Neuron (in vitro differentiated cells): Measurements from ENCODE around the gene LY86.
"Not testable (repeated sequence)": the region's sequence is repeated elsewhere in the genome, so short reads cannot be mapped to it uniquely, and the experiment has no call there.

Source experiments
- H2AFZ ChIP-seq: one replicate; pipeline ENCODE4 v1.6.1; 2013; ENCODE audit warnings: low read depth, mild to moderate bottlenecking, inconsistent platforms, low read length, moderate library complexity
- H3K27me3 ChIP-seq: one replicate; pipeline ENCODE4 v1.6.1; 2013; ENCODE audit warnings: low read length; ENCODE audit not compliant: insufficient read depth
- H3K36me3 ChIP-seq: one replicate; pipeline ENCODE4 v1.6.1; 2013; ENCODE audit warnings: low read length; ENCODE audit not compliant: insufficient read depth
- H3K4me1 ChIP-seq: one replicate; pipeline ENCODE4 v1.6.1; 2013; ENCODE audit warnings: low read length; ENCODE audit not compliant: insufficient read depth
- H3K4me3 ChIP-seq: 2 replicates; pipeline ENCODE4 v1.5.1; 2013; ENCODE audit warnings: mild to moderate bottlenecking, low read length, moderate library complexity
- H3K9me3 ChIP-seq: one replicate; pipeline ENCODE4 v1.6.1; 2013; ENCODE audit warnings: low read length

The LY86 gene

GRCh38 chr6:6593867-6594468 lies 5.4 kb downstream of the LY86 start:
- no peak overlapping the region for H3K4me3 ChIP-seq
- H2AFZ ChIP-seq = no peak overlapping the region
- H3K36me3 ChIP-seq = no peaks in the 10 kb centered on the region
- no peaks in the 10 kb centered on the region for H3K9me3 ChIP-seq
- H3K27me3 ChIP-seq = no peaks in the 10 kb centered on the region
- no peaks in the 10 kb centered on the region for H3K4me1 ChIP-seq

DNA sequence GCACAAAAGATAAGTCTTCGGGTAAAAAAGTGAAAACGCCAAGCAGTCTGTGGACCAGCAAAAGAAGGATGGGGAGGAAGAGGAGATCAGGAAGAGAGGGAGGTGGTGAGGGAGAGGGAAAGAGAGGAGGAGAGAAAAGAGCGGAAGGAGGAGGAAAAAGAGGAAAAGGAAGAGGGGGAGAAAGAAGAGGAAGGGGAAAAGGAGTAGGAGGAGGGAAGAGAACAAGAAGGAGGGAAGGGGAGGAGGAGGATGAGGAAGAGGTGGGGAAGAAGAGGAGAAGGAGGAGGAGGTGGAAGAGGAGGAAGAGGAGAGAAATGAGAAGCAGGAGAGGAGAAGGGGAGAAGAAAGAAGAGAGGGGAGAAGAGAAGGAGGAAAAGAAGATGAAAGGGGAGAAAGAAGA lies 6.5 kb downstream of the LY86 start:
- Histone ChIP-seq H3K4me3 (no peak overlapping the region), H3K9me3 (no peaks in the 10 kb centered on the region), H3K4me1 (no peaks in the 10 kb centered on the region), H3K36me3 (no peaks in the 10 kb centered on the region), H2AFZ (no peak overlapping the region), H3K27me3 (no peaks in the 10 kb centered on the region)

DNA sequence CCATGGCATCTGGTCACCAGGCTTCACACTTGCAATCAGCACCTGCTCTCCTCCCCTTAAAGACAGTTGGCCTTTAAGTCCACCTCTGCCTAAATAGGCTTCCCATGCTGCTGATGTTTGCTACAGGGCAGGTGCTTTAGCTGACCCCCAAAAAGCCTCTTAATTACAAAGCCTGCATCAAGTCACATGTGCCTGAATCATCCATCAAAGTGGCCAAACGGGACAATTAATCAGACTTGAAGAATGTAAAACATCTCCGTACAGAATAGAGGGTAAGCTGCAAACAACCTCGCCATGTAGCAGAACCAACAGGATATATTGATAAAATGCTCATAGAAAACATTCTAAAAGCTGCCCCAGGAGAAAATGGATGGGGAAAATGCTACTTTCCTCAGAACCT lies 7.4 kb downstream of the LY86 start:
- Histone ChIP-seq H2AFZ (no peak overlapping the region), H3K4me3 (no peak overlapping the region), H3K27me3 (no peaks in the 10 kb centered on the region), H3K4me1 (no peaks in the 10 kb centered on the region), H3K36me3 (no peaks in the 10 kb centered on the region), H3K9me3 (no peaks in the 10 kb centered on the region)

GRCh38 chr6:6596529-6597328 lies 8.2 kb downstream of the LY86 start:
- H3K4me1 ChIP-seq = no peaks in the 10 kb centered on the region
- no peak overlapping the region for H2AFZ ChIP-seq
- no peaks in the 10 kb centered on the region for H3K9me3 ChIP-seq
- no peak overlapping the region for H3K4me3 ChIP-seq
- H3K27me3 ChIP-seq = no peaks in the 10 kb centered on the region
- H3K36me3 ChIP-seq = no peaks in the 10 kb centered on the region

GRCh38 chr6:6597682-6598081 lies 9.2 kb downstream of the LY86 start:
- Histone ChIP-seq H3K4me1 (no peaks in the 10 kb centered on the region), H3K36me3 (no peaks in the 10 kb centered on the region), H3K4me3 (no peak overlapping the region), H3K9me3 (no peaks in the 10 kb centered on the region), H3K27me3 (no peaks in the 10 kb centered on the region), H2AFZ (no peak overlapping the region)

DNA sequence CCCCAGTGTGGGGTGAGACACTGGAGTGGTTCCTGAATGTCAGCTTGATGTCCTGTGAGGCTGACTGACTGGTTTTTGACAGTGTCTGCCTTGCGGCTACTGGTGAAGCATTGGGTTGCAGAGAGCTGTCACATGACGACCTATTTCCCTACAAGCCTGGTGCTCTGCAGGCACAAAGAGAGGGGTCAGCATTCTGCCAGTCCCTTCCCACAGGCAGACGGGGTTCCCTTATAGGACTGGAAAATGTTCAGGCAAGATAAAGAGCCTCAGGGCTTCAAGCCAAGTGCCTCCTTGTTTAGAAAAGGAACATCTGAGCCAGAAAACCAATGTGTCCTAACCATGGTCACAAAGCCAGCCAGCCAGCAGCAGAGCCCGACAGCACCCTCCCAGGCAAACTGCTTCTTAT lies 11.0 kb downstream of the LY86 start:
- Histone ChIP-seq H3K9me3 (no peaks in the 10 kb centered on the region), H3K4me1 (no peaks in the 10 kb centered on the region), H2AFZ (no peak overlapping the region), H3K4me3 (no peak overlapping the region), H3K36me3 (no peaks in the 10 kb centered on the region), H3K27me3 (no peaks in the 10 kb centered on the region)

GRCh38 chr6:6600875-6601274 lies 12.4 kb downstream of the LY86 start:
- Histone ChIP-seq H3K36me3 (no peaks in the 10 kb centered on the region), H3K9me3 (no peaks in the 10 kb centered on the region), H3K27me3 (no peaks in the 10 kb centered on the region), H3K4me3 (no peak overlapping the region), H3K4me1 (no peaks in the 10 kb centered on the region), H2AFZ (no peak overlapping the region)

GRCh38 chr6:6602262-6602661 lies 13.7 kb downstream of the LY86 start:
- Histone ChIP-seq H3K36me3 (no peaks in the 10 kb centered on the region), H3K27me3 (no peaks in the 10 kb centered on the region), H3K9me3 (no peaks in the 10 kb centered on the region), H2AFZ (no peak overlapping the region), H3K4me3 (no peak overlapping the region), H3K4me1 (no peaks in the 10 kb centered on the region)

DNA sequence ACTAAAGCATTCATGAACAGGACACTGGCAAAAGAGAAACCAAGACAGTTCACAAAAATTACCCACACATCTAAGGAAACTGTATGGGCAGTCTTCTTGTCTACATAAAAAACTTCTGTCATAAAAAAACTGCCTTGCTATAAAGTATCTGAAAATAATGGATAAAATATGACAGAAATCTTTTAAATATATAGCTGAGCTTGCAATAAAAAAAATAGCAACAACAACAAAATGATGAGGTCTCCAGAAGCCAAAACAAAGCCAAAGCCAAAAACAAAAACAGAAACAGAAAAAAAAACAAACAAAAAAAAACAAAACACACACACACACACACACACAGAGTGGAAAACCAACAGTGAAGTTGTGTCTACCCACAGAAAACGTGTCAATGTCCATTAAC lies 14.8 kb downstream of the LY86 start:
- Histone ChIP-seq H3K4me1 (no peaks in the 10 kb centered on the region), H3K27me3 (no peaks in the 10 kb centered on the region), H3K4me3 (no peak overlapping the region), H3K36me3 (no peaks in the 10 kb centered on the region), H2AFZ (no peak overlapping the region), H3K9me3 (no peaks in the 10 kb centered on the region)

GRCh38 chr6:6604015-6604414 lies 15.5 kb downstream of the LY86 start:
- H2AFZ ChIP-seq = no peak overlapping the region
- H3K4me3 ChIP-seq = no peak overlapping the region
- H3K9me3 ChIP-seq = no peaks in the 10 kb centered on the region
- no peaks in the 10 kb centered on the region for H3K36me3 ChIP-seq
- no peaks in the 10 kb centered on the region for H3K4me1 ChIP-seq
- no peaks in the 10 kb centered on the region for H3K27me3 ChIP-seq

DNA sequence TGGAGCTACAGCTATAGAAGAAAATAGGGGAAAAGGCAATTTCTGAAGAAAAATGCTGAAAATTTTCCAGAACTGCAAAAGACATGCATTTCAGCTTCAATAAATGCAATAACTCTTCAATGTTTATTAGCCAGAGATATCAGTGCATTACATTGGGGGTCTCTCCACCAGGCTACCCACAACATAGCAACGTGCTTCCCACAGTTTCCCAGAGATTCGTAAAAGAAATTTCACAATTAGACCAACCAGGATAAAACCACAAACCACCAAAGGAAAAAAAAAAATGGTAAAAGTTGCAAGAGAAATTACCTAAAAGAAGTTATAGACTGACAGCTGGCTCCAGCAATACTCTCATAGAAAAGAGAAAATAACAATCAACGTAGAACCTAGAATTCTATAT lies 16.0 kb downstream of the LY86 start:
- Histone ChIP-seq H3K9me3 (no peaks in the 10 kb centered on the region), H3K4me1 (no peaks in the 10 kb centered on the region), H3K36me3 (no peaks in the 10 kb centered on the region), H3K27me3 (no peaks in the 10 kb centered on the region), H3K4me3 (no peak overlapping the region), H2AFZ (no peak overlapping the region)

DNA sequence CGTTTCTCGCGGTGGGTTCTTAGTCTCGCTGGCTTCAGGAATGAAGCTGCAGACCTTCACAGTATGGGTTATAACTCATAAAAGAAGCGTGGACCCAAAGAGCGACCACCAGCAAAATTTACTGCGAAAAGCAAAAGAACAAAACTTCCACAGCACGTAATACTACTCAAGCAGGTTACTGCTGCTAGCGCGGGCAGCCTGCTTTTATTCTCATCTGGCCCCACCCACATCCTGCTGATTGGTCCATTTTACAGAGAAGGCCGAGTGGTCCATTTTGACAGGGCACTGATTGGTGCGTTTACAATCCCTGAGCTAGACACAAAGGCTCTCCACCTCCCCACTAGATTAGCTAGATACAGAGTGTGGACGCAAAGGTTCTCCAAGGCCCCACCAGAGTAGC lies 17.4 kb downstream of the LY86 start:
- no peaks in the 10 kb centered on the region for H3K9me3 ChIP-seq
- H3K4me3 ChIP-seq = no peak overlapping the region
- no peaks in the 10 kb centered on the region for H3K4me1 ChIP-seq
- no peak overlapping the region for H2AFZ ChIP-seq
- no peaks in the 10 kb centered on the region for H3K27me3 ChIP-seq
- H3K36me3 ChIP-seq = no peaks in the 10 kb centered on the region

DNA sequence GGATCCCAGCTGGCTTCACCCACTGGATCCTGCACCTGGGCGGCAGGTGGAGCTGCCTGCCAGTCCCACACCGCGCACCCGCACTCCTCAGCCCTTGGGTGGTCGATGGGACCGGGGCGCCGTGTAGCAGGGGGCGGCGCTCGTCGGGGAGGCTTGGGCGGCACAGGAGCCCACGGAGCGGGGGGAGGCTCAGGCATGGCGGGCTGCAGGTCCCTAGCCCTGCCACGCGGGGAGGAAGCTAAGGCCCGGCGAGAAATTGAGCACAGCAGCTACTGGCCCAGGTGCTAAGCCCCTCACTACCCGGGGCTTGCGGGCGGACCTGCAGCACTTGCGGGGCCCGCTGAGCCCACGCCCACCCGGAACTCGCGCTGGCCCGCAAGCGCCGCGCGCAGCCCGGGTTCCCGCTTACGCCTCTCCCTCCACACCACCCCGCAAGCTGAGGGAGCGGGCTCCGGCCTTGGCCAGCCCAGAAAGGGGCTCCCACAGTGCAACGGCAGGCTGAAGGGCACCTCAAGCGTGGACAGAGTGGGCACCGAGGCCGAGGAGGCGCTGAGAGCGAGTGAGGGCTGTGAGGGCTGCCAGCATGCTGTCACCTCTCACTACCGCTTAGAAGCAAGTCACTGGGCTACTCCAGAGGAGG lies 18.0 kb downstream of the LY86 start:
- not testable (repeated sequence) for H3K9me3 ChIP-seq, H3K27me3 ChIP-seq, H2AFZ ChIP-seq, H3K4me1 ChIP-seq, H3K4me3 ChIP-seq, H3K36me3 ChIP-seq
